Uterus (tissue), 4 donors: ENCODE results near the gene EIF3F. TPM values are rescaled to one million over a fixed set of nuclear protein-coding genes. Genes with fewer than 3 reads are reported as not detected.

Experiments
- DNase-seq, 2 donors: peaks; one replicate each; pipeline ENCODE4 v3.0.0-alpha.2; 2019 to 2020
- H3K27ac ChIP-seq, 2 donors: fragments of 200-600 bp; sonication (generic); 1 replicate in 1 of 2; 2 replicates in 1 of 2; pipeline ENCODE4 v1.5.1; 2016 to 2018
- H3K27me3 ChIP-seq, 2 donors: fragments of 200-600 bp; sonication (generic); one replicate each; pipeline ENCODE4 v1.5.1; 2018 to 2019; ENCODE audit warnings: control low read depth in 1 of 2
- H3K36me3 ChIP-seq, 2 donors: fragments of 200-600 bp; sonication (generic); one replicate each; pipeline ENCODE4 v1.5.1; 2019; ENCODE audit warnings: control low read depth in 1 of 2
- H3K4me1 ChIP-seq, 2 donors: fragments of 200-600 bp; sonication (generic); one replicate each; pipeline ENCODE4 v1.5.1; 2018 to 2019; ENCODE audit warnings: control low read depth in 1 of 2
- H3K4me3 ChIP-seq, 2 donors: fragments of 200-600 bp; sonication (generic); 1 replicate in 1 of 2; 2 replicates in 1 of 2; pipeline ENCODE4 v1.5.1; 2018 to 2019; ENCODE audit warnings: mild to moderate bottlenecking in 1 of 2
- H3K9me3 ChIP-seq, 2 donors: fragments of 200-600 bp; sonication (generic); one replicate each; pipeline ENCODE4 v1.5.1; 2019; ENCODE audit warnings: control low read depth in 1 of 2
- POLR2A ChIP-seq, 2 donors: fragments of 450-650 bp; IDR thresholded peaks; one replicate each; pipeline ENCODE4 v1.6.1; 2016; ENCODE audit warnings: antibody characterized with exemption in 2 of 2, mild to moderate bottlenecking in 1 of 2, moderate library complexity in 1 of 2
- intact Hi-C: fragments of 100-400 bp; cut with DNase I; formaldehyde crosslinking; loops from one replicate; pipeline ENCODE4 v1.15.1; 2023; ENCODE audit warnings: low total_unique reads
- total RNA-seq, 4 donors: library from RNA; depleted of rRNA in 3 of 4; stranded (reverse); fragments of >200 nt in 3 of 4; gene quantifications; one replicate each; pipeline versions ENCODE4 v1.1.0 to v1.2.4, GENCODE V29; 2014 to 2023
- TF ChIP-seq, protein P1 (sequence below), 4 experiments: fragments of 200-600 bp in 2 of 4; fragments of 450-650 bp in 2 of 4; sonication (generic) in 2 of 4; IDR thresholded peaks; one replicate each; pipeline ENCODE4 v1.5.1; 2016 to 2019; ENCODE audit warnings: antibody characterized with exemption in 4 of 4, mild to moderate bottlenecking in 2 of 4, moderate library complexity in 1 of 4
- donor health status: DM: yes; HTN: yes; CAD: no.

Gene EIF3F
- total RNA-seq, 4 donors from 2014 or later: 97.9 to 261 (median 213) TPM

GRCh38 chr11:8034604-8035190 lies 47.6 kb downstream of the EIF3F start:
- intact Hi-C loops: loop anchor here (5.0 kb wide), 1 partner anchor 63 kb away; no protein-coding TSS in a partner anchor
- Histone ChIP-seq H3K4me3 (no peak overlapping the region), H3K9me3 (no peaks in the 10 kb centered on the region), H3K27ac (peak overlapping the region; percentile 53 to 74), H3K36me3 (no peaks in the 10 kb centered on the region), H3K27me3 (no peaks in the 10 kb centered on the region), H3K4me1 (no peaks in the 10 kb centered on the region)
- DNase-seq: no peak
- TF ChIP-seq, protein P1, sequence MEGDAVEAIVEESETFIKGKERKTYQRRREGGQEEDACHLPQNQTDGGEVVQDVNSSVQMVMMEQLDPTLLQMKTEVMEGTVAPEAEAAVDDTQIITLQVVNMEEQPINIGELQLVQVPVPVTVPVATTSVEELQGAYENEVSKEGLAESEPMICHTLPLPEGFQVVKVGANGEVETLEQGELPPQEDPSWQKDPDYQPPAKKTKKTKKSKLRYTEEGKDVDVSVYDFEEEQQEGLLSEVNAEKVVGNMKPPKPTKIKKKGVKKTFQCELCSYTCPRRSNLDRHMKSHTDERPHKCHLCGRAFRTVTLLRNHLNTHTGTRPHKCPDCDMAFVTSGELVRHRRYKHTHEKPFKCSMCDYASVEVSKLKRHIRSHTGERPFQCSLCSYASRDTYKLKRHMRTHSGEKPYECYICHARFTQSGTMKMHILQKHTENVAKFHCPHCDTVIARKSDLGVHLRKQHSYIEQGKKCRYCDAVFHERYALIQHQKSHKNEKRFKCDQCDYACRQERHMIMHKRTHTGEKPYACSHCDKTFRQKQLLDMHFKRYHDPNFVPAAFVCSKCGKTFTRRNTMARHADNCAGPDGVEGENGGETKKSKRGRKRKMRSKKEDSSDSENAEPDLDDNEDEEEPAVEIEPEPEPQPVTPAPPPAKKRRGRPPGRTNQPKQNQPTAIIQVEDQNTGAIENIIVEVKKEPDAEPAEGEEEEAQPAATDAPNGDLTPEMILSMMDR (IDR thresholded peaks at IDR 0.05): no peak
- TF ChIP-seq POLR2A (IDR thresholded peaks at IDR 0.05): no peak

- Histone ChIP-seq H3K4me1 (no peaks in the 10 kb centered on the region), H3K27ac (peak overlapping the region; percentile 53 to 74), H3K9me3 (no peaks in the 10 kb centered on the region), H3K4me3 (no peak overlapping the region), H3K36me3 (no peaks in the 10 kb centered on the region), H3K27me3 (no peaks in the 10 kb centered on the region)
- intact Hi-C loops: no loop called here
- DNase-seq: peak in 1 of 2 donors; percentile 55
- TF ChIP-seq, protein P1 (IDR thresholded peaks at IDR 0.05): no peak
- TF ChIP-seq POLR2A (IDR thresholded peaks at IDR 0.05): no peak
Measured at GRCh38 chr11:8035200-8035855, 48.2 kb downstream of the EIF3F start.

- TF ChIP-seq, protein P1 (IDR thresholded peaks at IDR 0.05): no peak
- TF ChIP-seq POLR2A (IDR thresholded peaks at IDR 0.05): no peak
- Histone ChIP-seq H3K4me3 (no peak overlapping the region), H3K27ac (peak overlapping the region; percentile 53 to 74), H3K4me1 (no peaks in the 10 kb centered on the region), H3K36me3 (no peaks in the 10 kb centered on the region), H3K27me3 (no peaks in the 10 kb centered on the region), H3K9me3 (no peaks in the 10 kb centered on the region)
- DNase-seq: no peak
- intact Hi-C loops: no loop called here
Measured at GRCh38 chr11:8036002-8036802, 49.1 kb downstream of the EIF3F start.

DNA sequence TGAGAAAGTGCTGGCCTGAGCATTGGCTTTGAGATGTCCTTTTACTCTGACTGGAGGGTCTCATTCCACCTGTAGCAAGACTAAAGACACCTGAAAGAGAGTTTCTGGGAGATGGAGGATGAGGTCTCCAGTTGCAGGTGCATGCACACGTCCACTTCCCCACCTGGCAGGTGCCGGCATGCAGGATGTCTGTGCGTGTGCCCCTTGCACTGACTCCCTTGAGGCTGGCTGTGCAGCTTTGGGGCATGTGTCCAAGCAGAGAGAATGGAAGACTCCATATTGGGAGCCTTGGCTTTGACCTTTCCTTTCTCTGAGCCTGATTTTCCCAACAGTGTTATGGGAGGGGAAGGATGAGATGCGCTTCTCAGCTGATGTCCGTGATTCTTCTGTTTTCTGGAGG lies 49.8 kb downstream of the EIF3F start:
- Histone ChIP-seq H3K27me3 (no peaks in the 10 kb centered on the region), H3K27ac (no peak overlapping the region), H3K36me3 (no peaks in the 10 kb centered on the region), H3K4me3 (no peak overlapping the region), H3K9me3 (no peaks in the 10 kb centered on the region), H3K4me1 (no peaks in the 10 kb centered on the region)
- TF ChIP-seq, protein P1 (IDR thresholded peaks at IDR 0.05): no peak
- no peak for TF ChIP-seq POLR2A (IDR thresholded peaks at IDR 0.05)
- DNase-seq: no peak
- intact Hi-C loops: no loop called here

GRCh38 chr11:8038393-8038792 lies 51.3 kb downstream of the EIF3F start:
- DNase-seq: no peak
- TF ChIP-seq, protein P1 (IDR thresholded peaks at IDR 0.05): no peak
- TF ChIP-seq POLR2A (IDR thresholded peaks at IDR 0.05): no peak
- H3K27me3 ChIP-seq: no peaks in the 10 kb centered on the region
- H3K4me3 ChIP-seq: no peak overlapping the region
- no peak overlapping the region for H3K27ac ChIP-seq
- H3K36me3 ChIP-seq: no peaks in the 10 kb centered on the region
- no peaks in the 10 kb centered on the region for H3K4me1 ChIP-seq
- intact Hi-C loops: no loop called here
- no peaks in the 10 kb centered on the region for H3K9me3 ChIP-seq
